Amygdala (tissue), 56 donors: Measurements from ENCODE around the gene JAG1.
A peak's percentile ranks its signal among the peaks of the same experiment; 100 is the strongest.

Experiments used
- DNase-seq, 56 donors: peaks; one replicate each; lab custom pipeline; 2025; lab: John Stamatoyannopoulos, UW

The JAG1 gene

DNA sequence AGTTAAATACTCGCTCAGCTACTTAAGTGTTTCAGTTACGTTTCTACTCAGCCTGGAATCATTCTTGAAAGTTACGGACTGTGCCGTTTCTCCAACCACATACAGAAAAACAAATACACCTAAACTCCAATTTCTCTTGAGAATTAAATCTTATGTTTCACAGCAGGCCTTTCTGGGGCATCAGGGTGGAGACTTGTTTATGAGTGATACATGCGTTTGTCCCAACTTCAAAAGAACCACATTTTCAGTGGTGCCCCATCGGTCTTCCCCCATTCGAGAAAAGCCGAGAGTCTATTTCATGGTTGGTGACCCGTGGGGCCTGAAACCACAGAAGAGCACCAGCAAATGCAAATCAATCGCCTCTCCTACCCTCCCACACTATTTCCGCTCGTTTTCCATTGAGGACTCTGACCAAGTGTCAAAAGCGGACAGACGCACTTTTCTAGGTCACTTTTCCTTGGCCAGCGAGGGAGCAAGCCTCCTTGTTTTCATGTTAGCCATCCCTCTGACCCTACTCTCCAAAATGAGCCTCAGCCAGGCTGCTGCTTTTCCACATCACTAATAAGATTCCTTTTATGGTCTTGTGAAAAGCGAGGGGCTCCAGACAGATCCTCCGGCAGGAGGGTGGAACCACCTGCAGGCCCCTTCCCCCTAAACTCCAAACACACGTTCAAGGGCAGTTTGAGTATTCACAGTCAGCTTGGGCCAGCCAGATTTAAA lies 3.1 kb downstream of the JAG1 start:
- DNase-seq, result no peak

DNA sequence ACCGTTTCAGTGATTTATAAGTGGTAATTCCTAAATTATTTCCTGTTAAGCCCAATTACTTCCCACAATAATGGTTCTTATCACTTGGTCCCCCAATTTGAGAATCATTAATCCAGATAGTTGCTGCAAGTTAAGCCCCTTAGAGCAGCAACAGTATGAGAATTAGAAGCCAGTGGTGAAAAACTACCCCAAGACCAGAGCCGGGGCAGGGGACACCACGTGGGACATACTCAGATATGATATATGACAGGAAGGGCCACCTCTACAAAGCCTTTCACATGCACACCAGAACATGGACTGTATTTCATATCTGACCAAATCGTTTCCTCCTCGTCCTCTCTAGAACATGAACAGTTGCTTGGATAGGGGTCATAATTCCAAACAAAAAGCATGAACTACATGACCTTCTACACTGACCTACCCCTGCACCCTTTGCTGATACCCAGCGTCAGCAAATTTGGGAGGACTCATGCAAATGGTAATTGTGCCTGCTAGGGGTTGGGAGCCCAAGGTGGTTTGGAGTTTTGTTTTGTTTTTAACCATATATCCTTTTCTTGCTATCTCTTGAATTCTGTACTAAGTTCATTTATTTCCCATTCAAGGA lies 3.9 kb downstream of the JAG1 start:
- no peak for DNase-seq

DNA sequence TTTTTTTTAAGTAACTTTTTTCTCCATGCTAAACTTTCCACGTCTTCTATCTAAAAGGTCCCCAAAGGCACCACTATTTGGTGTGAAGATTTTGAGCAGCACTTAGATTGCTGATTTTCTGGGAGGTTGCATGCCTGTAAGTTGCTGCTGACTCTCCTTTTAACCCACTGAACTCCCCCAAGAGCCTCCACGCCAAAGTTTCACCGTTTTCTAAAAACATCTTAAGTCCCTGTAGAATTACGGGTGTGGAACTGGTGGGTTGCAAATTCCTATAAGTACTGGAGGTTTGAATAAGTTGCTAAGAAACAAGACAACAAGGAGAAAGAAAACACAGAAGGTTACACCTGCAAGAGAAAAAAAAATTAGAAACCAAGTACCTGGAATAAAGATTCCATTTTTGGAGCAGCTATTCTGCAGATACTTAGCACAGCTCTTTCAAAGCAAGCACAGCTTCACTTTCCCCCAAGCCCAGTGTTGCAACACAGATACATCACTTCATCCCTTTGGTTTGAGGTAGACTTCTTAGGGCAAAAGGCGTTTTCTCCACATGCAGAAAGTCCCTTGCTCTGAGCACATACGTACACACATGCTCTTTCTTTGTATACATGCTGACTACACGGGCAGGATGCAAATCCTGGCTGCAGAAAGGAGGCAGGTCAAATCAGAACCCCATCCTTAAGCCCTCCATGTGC lies 5.0 kb downstream of the JAG1 start:
- no peak for DNase-seq

DNA sequence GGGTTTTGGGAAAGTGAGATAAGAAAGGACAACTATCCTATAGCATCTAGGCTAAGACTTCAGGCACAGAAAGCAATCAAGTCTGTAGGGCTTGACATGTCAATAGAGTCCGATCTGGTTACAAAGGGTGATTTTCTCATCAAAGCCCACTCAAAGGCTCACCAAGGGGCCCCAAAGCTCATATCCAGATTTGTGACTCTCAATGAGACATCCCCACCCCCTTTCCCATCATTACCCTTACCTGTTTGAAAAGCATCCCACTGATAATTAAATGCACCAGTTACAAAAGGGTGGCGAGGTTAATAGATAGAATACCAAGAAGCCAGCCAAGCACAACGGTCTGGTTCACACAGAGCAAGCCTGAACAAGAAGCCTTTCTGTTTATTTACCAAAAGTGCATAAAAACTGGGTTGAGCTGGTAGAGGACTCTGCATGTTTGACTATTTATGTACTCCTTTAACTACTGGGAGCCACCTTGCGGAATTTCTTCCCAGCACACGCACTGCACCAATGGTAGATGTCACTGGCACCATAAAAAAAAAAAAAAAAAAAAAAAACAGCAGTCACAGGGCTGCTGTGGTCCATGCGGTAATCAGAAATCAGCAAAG lies 6.1 kb downstream of the JAG1 start:
- DNase-seq, result no peak

DNA sequence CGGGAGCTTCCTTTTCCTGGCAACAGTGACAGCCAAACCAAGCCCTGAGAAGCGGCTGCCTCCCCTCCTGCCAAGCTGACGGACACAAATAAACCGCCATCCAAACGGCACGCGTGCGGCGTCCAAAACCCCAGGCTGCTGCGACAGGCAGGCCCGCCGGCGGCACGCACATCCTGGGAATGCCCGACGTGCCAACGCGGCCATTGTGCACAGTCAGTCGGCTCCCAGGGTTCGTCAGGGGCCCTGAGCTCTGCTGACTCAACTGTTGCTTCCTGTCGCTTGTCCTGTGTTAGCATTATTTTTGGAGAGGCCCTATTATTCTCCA lies 6.8 kb downstream of the JAG1 start:
- peak in 30 of 56 donors; percentile 6 to 61 (median 32) for DNase-seq

DNA sequence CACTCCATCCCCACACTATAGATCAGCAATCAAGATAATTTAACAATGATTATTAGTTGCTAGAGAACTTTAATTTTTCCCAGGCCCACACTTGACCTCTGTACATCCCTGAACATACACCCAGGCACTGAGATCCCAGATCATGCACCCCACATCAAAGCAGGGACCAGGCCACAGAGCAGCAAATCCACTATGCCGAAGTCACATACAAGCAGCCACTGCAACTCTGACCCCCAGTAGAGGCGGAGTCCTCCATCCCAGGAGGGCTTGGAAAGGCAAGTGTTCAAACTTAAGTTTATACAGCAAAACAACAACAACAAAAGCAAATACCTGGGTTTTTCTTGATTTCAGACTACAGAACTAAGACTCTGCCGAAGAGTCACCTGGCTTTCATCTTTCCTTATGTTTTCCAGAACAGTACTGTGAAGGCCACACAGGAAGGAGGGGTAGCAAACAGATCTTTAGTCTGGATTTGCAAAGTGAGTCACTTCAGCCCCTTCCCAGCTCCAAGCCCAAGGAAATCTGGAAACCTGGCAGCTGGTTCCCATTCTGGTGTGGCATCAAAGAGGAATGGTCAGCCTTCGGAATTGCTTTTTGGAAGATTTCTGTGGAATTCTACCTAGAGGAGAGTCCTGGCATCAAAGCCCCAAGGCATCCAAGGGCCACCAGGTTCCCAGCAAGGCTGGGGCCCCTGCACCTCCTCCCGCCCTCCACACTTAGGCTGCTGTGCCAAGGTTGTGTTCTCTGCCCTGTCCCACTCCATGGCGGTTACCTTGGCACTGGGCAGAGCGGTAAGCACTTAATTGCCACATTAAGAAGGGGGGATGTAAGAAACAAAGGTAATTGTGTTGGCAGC lies 7.3 kb downstream of the JAG1 start:
- no peak for DNase-seq

DNA sequence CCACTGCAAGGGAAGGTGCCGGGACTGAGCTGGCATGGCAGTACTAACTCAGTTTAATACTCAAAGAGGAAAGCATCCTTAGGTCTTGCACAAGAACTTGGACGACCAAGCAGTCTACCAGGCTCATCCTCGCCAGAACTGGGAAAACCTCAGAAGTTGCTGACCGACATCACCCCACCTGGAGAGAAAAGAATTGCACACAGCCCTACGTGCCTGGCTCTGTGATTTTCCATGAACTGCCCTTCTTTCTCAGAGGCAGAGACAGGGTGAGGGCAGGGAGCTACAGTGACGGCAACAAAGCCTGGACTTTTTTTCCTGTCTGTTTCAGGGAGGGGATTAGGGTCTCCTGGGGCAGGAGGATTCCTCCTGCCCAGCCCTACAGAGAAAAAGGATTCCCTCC lies 8.0 kb downstream of the JAG1 start:
- DNase-seq, result no peak

DNA sequence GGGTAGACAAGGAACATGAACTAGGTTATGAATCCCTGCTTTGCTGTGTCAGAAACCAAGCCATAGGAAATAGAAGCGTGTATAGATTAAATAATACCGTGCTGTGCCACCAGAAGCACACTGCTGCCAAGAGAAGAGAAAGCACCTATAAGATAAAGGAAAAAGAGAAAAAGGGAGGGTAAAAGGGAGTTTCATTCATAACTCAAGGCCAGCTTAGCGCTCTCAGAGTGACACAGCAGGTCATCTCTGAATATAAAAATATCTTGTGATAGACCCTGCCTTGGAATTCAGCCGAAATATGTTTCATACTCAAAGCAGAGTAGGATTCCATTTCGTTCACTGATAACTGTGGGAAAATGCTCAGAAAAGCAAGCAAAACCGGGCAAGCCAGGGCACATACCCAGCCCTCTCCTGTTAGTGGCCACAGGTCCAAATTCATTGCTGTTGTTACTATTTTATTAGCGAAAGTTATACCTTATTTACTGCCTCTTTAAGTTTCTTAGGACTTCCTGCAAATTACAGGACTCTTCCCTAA lies 8.7 kb downstream of the JAG1 start:
- DNase-seq, result no peak

DNA sequence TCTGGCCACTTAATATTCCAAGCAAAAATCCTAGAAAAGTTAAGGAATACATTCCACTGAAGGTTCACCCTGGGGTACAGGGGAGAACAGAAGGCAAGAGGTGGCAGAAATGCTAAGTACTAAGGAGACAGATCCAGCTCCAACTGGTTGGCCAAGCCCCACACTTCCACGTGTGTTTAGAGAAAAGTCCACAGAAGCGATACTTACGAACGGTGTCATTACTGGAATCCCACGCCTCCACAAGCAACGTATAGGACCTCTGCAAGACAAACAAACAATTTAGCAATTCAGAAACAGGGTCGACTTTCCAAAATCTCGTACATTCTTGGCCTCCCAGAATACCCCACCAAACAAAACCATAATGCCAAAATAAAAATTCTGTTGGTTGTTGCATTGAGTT lies 10.0 kb downstream of the JAG1 start:
- DNase-seq, result no peak

DNA sequence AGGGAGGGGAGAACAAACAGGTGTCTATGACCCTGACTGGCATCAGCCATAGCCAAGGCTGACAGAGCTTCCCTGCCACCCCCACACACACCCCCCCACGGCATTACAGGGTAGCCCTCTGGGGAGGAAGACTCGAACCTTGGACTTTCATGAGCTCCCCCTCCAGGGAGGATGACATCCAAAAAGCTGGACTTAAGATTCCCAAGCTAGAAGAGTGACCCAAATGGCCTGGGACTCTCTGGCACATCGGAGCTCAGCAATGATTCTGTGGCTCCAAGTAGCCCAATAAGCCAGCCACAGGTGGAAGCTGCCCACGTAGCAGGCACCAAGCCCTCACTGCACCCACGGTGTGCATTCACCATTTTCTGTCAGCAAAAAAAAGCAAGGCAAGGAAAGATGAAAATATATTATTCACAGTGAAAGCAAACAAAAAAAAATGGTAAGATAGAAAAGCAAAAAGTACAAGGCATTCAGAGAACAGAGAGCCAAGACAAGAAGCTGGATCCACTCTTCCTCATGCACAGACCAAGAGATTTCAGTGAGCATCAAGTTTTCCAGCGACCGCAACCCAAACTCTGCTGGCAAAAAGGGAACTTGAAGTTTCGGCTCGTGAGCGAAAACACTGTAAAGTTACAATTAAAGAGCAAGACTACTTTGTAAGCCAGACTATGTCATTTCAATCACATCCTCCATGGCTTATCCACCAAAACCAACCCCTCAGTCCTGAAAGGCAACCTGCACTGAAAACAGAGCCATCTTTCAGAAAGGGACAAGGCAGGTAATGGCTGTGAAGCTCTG lies 10.9 kb downstream of the JAG1 start:
- DNase-seq, result peak in 1 of 56 donors; percentile 24

DNA sequence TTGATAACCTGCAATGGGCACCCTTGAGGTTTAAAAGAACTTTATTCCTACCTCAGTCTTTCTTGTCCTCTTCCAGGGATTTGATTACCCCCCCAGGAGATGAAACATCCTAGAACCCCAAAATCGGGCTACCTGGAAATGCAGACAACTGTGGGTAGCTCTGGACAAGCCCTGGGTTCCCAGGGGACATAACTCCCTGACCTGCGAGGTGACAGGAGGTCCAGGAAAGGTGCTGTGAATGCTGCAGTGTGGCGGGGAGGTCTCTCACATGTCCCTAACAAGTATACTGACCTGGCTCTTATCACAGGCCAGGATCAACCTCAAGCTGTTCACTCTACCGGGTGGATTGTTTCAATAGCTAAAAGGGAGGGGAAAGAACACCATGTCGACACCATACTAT lies 11.6 kb downstream of the JAG1 start:
- DNase-seq, result no peak

DNA sequence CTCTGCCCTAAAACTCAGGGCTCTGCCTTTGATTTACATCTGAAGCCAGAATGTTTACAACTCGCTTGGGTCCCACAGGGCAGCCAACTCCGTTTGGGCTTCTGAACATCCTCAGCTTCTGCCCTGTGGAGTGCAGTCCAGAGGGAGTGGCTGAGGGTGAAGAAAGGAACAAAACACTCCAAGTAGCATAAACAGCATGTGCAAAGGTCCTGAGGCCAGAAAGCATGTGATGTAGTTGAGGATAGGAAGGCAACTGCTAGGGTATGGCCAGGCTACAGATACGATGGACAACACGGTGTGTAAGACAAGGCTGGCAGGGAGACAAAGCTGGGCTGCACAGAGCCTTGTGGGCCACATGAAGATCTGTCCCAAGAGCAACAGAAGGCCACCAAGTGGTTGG lies 12.5 kb downstream of the JAG1 start:
- DNase-seq, result no peak

DNA sequence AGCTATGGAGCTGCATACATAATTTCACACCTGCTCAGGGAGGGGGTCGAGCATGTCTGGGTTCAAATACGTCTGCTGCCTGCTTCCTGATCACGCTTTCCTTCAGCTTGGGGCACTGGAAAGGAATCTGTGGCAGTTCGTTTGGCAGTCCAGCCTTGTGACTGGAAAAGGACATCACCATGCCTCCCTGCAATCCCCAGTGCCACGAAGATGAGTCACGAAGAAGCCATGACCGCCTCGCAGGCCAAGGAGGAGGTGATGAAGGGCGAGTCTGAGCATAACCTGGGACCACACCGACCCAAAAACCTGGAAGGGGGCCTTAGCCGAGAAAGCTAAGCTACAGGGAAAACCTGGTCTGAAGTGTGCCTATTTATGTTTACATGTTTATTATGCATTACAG lies 13.1 kb downstream of the JAG1 start:
- no peak for DNase-seq

DNA sequence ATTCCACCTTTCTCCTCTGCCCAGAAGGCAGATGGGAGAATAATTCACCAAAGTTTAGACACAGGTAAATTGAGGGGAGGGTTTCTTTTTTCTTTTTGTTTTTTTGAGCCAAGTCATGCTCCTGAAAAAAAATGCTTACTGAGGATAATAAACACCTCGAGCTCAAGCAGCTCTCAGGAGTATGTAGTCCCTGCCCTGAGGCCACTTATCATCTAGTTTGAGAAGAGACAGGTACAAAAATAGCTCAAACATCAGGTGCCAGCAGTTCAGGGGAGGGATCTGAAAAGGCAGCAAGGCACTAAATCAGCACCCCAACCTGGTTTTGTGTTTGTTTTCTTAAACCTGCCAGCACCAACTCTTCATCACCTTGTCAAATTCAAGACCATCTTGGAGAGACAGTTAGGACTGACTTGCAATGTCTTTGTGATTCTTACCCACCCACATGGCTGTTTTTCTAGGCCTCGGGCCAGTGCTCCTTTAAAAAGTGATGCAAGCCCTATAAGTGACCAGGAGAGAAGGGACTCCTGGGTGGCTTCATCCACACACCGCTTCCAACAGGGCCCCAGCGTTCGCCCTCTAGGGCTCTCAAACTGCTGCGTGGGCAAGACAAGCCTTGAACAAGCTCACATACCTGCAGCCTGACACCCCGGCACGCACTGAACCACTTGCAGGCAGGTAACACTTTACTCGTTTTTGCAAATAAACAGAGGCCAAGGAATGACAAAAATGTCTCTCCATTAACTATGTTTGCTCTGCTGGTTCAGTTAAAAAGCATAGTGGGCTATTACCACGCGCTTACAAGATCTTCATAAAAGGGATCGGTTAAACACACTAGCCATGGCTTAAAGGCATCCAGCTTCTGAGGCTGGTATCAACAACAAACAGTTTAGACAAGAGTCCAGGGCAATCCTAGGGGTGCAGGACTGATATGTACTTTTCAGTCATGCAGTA lies 13.9 kb downstream of the JAG1 start:
- DNase-seq, result no peak

DNA sequence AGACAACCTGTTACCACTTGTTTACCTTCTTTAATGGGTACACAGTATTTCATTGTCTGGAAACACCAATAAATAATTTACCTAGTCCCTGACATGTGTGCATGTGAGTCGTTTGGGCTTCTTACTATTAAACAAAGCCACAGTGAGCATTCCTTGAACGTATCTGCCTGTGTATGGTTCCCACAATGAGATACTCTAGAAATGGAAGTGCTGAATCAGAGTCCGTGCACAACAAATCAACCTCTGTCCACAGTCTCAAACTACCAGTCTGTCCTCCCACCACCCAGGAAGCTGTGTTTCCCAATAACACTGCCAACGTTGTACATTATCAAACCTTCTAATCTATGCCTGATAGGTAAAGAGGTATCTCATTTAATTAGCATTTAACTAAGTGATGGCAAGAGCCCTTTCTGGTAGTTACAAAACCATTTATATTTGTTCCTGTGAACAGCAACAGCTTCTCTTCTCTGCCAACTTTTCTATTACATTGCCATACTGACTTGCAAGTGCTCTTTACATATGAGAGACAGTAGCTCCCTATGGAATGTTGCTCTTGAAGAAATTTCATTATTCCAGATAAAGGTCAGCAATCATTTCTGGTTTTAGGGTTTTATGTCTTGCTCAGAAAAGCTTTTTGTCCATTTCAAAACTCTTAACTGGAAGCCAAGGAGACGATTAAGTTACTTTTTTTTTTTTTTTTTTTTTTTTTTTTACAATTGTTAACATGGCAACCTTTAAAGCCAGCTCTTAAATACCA lies 14.7 kb downstream of the JAG1 start:
- DNase-seq, result no peak

DNA sequence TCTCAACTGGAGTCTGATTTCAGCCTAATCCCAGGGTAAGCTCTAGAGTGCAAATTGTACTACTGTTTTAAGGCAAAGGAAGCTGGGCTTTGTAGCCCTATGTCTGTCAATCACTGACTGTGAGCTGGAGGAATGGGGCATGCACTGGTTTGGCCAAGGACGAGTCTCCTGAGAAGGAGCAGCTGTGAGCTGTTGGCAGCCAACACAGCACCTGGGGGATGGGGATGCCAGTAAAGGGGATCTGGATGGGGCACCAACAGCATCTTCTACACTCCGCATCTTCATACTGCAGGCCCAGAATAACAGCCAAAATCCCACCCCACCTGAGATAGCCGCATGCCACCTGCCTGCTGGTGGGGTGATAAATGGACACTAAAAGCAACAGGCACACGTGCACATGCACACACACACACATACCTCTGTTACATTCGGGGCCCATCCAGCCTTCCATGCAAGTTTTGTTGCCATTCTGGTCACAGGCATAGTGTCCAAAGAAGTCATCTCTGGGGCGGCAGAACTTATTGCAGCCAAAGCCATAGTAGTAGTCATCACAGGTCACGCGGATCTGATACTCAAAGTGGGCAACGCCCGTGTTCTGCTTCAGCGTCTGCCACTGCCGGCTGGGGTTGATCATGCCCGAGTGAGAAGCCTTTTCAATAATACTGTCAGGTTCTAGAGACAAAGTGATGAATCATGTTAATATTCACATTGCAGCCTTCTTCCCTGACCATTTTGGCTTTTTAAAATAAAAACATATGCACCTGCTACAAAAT lies 15.6 kb downstream of the JAG1 start:
- DNase-seq, result no peak

DNA sequence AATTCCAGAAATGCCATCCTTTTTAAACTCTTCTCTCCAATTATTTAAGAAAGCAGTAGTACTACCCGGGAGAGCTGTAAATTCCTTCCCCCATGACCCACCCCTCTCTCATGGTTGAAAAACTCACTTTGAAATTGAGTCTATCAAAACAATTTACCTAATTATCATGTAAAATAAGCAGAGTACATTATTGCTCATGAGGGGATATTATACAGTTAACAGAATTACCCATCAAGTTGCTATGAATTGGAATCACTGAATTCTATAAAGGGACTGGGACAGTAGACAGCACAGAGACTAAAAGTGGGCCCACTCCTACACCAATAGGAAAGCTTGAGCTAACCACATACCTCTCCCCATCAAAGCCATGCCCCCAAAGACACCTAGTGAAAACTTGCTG lies 16.3 kb downstream of the JAG1 start:
- no peak for DNase-seq
